KBM-7 (cell line): ENCODE results near the gene ZNF740.
"Not testable (repeated sequence)": the region's sequence is repeated elsewhere in the genome, so short reads cannot be mapped to it uniquely, and the experiment has no call there.

ENCODE experiments used
- DNase-seq: peaks from one replicate; pipeline ENCODE4 v3.0.0-alpha.2; 2015
- in situ Hi-C: fragments of 300-500 bp; cut with MboI; formaldehyde crosslinking; loops from 2 replicates; pipeline ENCODE4 v1.14.3; 2020; ENCODE audit warnings: low sequenced_read_pairs, low pct_unique_long_range_greater_than_20kb, mixed read lengths

ZNF740 gene, protein sequence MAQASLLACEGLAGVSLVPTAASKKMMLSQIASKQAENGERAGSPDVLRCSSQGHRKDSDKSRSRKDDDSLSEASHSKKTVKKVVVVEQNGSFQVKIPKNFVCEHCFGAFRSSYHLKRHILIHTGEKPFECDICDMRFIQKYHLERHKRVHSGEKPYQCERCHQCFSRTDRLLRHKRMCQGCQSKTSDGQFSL

DNA sequence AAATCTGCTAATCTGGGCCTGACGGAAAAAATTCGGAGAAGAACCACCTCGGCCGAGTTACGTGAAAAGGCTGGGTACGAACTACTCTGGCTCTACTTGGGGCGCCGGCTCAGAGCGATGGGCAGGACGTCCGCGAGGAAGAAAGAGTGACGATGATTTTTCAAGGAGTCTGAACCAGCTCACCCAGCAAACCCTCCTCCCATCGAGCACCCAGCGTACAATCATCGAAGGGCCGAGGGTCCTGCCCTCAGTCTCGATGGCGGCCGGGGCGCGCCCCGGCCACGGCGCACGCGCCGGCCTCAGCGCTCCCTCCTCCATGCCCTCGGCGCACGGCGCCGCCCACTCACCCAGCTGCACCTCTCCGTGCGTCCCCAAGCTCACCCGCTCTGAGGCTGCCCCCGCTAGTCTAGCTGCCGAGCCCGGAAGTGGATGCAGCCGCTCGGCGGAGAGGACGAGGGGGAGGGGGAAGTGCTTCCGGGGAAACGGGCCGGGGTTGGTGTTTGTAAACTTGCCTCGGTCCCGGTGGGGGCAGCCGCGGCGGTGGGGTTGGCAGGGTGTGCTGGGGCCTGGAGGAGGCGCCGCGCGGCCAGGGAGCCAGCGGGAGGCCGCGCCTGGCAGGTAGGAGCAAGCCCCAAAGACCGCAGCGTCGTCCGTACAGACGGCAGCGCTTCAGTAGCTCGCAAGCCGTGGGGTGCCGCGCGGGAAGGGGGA lies at the start of gene ZNF740, which contains the start of gene CSAD:
TSS of gene ZNF740 (plus strand) at position 503 of the 711 bp plus-strand sequence. CDS start 1,262 bp downstream, outside the sequence.
TSS of gene CSAD (minus strand) at position 706 of the 711 bp plus-strand sequence. CDS start 7,455 bp downstream, outside the sequence.
- in situ Hi-C loops = no loop called here
- peak; percentile 96 for DNase-seq

DNA sequence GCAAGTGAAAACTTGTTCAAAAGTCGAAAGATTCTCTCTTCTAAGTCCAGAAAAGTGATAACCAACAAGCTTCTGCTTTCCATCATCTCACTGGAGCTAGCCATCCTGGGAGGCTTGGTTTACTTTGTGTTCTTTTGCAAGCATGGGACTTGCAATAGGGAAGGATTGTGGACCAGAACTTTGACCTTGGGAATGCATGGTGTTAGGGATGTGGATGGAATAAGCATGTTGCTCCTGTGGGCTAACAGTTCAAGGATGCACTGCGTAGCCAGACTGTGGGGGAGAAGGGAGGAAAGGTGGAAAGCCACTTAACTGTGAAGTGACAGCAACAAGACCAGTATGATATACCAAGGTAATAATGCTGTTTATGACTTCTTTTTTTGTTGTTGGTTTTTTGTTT lies 48.7 kb upstream of the ZNF740 start:
- in situ Hi-C loops = no loop called here

DNA sequence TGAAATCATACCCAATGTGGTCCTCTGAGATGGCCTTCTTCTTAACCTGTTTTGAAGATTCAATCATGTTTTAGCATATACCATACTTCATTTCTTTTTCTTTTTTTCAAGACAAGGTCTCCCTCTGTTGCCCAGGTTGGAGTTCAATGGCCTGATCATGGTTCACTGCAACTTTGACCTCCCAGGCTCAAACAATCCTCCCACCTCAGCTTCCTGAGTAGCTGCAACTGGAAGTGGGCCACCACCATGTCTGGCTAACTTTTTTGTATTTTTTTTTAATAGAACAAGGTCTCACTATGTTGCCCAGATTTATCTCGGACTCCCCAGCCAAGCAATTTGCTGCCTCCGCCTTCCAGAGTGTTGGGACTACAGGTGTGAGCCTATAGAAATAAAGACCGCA lies 46.8 kb upstream of the ZNF740 start:
- in situ Hi-C loops = no loop called here
- DNase-seq = no peak

More for the DNA sequence above, 48.7 kb upstream of the ZNF740 start:
- no peak for DNase-seq

DNA sequence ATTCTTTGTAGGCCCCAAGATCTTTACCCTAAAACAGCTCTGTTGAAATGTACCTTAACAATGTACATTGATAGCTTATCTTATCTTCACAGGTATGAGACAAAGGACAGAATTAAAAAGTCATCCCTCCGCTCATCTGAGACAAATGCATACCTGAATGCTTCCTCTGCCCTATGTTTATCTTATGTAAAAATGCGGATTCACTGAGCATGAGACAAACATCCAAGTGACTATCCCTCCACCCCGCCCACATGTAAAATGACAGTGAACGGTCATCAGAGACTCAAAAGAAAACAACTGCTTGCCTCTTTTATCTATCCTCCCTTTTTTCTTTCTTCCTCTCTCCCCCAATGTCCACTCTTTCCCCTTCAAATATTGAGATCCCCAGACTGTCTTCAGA lies 37.2 kb upstream of the ZNF740 start:
- no peak for DNase-seq
- in situ Hi-C loops = no loop called here

DNA sequence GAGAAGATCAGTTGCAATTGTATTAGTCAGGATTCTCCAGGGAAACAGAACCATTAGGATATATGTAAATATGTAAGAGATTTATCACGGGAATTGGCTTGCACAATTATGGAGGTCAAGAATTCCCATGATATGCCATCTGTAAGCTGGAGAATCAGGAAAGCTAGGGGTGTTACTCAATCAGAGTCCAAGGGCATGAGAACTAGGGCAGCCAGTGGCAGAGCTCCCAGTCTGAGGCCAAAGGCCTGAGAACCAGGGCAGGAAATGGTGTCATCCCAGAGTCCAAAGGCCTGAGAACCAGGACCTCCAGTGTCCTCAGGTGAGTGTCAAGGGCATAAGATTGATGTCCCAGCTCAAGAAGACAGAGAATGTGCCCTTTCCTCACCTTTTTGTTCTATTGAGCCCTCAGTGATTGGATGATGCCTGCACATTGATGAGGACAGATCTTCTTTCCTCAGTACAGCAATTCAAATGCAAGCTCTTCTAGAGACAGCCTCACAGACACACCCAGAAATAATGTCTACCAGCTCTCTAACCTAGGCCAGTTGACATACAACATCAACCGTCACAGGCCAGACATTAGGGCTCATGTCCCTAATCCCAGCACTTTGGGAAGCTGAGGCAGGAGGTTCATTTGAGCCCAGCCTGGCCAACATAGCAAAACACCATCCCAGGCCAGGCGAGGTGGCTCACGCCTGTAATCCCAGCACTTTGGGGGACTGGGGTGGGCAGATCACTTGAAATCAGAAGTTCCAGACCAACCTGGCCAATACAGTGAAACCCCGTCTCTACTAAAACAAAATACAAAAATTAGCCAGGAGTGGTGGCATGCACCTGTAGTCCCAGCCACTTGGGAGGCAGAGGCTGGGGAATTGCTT lies 34.9 kb upstream of the ZNF740 start:
- in situ Hi-C loops = no loop called here
- no peak for DNase-seq

DNA sequence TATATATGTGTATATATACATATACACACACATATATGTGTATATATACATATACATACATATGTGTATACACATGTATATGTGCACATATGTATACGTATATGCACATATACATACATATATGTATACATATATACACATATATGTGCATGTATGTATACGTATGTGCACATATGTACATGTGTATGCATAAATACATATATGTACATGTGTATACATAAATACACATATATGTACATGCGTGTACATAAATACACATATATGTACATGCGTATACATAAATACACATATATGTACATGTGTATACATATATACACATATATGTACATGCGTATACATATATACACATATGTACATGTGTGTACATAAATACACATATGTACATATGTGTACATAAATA lies 33.3 kb upstream of the ZNF740 start:
- in situ Hi-C loops = no loop called here

DNA sequence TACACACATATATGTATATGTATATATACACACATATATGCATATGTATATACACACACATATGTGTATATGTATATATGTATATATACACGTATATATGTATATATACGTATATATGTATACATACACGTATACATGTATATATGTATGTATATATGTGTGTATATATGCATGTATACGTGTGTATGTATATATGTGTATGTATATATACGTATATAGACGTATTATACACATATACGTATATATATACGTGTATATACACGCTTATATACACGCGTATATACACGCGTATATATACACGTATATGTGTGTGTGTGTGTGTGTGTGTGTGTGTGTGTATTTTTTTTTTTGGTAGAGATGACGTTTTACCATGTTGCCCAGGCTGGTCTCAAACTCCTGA lies 32.9 kb upstream of the ZNF740 start:
- in situ Hi-C loops = no loop called here
- DNase-seq = no peak

More for the DNA sequence above, 33.3 kb upstream of the ZNF740 start:
- no peak for DNase-seq

DNA sequence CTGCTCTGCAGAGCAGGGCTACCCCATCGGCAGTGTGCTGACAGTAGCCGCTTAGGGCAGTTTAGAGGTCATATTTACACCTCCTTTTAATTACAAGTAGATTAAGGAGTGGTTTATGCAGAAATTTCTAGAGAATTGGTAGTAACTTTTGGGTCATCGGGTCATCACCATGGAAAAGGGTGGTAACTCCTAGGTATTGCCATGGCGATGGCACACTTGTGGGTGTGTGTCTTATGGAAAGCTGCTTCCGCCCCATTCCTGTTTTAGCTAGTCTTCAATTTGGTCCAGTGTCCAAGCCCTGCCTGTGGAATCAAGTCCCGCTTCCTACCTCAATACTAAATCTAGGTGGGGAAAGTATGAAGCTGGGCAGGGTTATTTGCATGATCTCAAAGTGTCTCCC lies 29.5 kb upstream of the ZNF740 start:
- in situ Hi-C loops = no loop called here
- no peak for DNase-seq

DNA sequence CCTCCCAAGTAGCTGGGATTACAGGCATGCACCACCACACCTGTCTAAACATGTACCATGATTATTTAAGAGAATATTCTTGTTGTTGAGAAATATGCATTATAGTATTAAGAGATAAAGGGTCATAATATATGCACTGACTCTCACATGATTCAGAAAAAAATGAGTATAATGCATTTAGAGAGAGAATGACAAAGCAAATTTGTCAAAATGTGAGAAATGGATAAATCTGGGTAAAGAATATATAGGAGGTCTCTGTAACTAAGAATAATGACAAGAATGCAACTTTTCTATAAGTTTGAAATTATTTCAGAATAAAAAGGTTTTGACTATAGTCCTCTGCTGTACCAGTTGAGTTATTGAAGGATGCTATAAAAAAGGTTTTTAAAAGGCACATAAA lies 28.1 kb upstream of the ZNF740 start:
- DNase-seq = no peak
- in situ Hi-C loops = no loop called here

DNA sequence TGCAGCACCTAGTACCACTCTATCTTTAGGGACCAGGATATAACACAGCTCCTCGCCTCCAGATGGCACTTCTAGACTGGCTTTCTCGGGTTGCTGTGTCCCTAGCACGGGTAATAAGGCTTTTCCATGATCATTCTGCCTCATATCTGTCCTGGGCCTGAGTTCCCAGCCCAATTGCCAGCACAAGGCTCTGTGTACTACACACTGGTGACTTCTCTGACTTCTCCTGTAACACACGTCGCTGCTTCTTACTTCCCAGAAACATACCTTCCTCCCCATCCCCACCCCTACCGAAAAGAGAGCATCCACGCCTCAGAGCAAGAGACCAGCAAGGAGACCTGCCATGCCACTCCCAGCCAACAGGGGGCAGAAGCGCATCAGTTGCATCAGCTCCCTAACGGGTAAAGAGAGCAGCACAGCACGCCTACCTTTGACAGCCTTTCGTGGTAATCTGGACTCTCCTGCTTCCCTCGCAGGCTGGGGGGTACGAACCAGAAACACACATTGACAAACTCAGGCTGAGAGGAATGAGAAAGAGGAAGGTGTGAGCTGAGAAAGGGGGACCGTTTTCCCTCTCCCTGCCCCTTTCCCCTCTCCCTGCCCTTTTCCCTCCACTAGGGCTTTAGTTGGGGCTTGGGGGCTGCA lies 21.2 kb upstream of the ZNF740 start:
- in situ Hi-C loops = no loop called here
- DNase-seq = peak; percentile 93

DNA sequence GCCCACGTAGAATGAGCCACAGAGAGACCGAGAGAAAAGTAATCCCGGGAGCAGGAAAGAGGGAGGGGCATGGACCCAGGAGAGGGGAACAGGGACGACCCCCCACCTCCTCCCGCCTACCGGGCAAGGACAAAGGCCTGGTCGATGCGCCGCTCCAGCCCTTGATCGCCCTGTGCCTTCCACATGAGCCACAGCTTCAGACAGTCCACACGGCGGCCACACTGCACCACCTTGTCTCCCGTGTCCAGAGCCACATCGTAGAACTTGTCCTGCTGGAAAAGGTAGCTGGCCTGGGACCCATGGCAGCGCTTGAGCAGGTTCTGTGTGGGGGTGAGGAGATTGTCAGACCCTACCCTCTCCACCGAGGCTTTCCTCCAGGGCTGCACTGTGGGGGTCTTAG lies 20.5 kb upstream of the ZNF740 start:
- in situ Hi-C loops = no loop called here
- DNase-seq = no peak

DNA sequence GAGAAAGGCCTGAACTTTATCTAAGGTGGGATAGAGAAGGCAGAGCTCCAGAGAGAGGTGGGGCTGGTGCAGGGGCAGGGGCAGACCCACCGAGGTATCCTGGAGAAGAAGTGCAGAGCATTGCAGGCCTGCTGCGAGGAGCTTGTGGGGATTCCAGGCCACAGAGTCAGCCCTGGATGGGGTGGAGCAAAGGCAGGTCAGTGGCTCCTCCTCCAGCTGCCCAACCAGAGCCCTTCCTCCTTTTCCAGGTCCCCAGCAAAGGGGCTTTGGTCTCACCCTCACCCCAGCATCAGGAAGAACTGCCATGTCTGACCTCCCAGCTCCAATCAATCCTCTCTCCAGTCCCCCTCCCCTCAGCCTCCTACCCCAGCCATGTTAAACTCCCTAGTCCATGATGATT lies 19.8 kb upstream of the ZNF740 start:
- no peak for DNase-seq
- in situ Hi-C loops = no loop called here

DNA sequence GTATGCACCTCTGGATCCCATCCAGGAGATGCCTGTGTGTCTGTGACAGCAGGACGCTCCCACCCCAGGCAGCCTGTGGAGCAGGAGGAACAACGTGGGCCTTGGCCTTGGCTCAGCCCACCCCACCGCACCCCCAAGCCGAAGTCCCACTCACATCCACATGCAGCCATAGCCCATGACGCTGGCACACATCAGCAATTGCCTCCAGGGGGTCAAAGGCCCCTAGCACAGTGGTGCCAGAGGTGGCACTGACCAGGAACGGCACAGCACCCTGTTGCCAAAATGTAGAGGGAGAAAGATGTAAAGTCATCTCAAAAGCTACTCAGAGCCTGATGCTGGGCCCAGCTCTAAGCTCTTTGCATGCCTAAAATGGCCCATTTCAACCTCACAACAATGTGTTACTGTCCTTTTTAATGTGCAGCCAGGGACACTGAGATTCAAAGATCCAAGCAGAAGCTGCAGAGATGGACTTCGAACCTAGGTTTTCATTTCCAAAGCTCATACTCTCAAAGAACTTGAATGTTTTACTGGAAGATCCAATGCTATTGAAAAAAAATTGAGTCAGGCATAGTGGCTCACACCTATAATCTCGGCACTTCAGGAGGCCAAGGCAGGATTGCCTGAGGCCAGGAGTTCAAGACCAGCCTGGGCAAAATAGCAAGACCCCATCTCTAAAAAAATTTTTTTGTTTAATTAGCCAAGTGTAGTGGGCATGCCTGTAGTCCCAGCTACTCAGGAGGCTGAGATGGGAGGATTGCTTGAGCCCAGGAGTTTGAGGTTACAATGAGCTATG lies 19.2 kb upstream of the ZNF740 start:
- in situ Hi-C loops = no loop called here

DNA sequence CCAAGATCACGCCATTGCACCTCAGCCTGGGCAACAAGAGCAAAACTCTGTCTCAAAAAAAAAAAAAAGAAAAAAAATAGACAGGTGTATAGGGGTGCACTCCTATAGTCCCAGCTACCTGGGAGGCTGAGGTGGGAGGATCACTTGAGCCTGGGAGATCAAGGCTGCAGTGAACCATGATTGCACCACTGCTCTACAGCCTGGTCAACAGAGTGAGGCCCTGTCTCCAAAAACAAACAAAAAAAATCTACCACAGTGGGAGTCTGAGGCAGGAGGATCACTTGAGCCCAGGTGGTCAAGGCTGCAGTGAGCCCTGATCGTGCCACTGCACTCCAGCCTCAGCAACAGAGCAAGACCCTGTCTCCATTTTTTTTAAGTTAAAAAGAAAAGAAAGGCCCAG lies 17.5 kb upstream of the ZNF740 start:
- DNase-seq, in situ Hi-C loops: not testable (repeated sequence)

More for the DNA sequence above, 19.2 kb upstream of the ZNF740 start:
- DNase-seq = no peak

DNA sequence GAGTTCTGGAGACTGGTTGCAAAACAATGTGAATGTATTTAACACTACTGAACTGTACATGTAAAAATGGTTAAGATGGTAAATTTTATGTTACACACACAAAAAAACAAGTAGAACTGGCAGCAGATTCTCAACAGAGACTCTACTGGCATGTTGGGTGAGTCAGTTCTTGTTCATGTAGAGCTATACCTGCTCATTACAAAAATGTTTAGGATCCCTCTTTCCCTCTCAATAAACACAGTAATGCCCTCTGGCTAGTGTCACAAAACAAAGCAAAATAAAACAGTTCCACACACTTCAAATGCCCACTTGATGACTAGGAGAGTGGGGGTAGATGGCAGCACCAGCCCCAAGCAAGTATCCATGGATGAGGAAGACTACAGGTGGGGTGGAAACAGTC lies 13.7 kb upstream of the ZNF740 start:
- no peak for DNase-seq
- in situ Hi-C loops = no loop called here

DNA sequence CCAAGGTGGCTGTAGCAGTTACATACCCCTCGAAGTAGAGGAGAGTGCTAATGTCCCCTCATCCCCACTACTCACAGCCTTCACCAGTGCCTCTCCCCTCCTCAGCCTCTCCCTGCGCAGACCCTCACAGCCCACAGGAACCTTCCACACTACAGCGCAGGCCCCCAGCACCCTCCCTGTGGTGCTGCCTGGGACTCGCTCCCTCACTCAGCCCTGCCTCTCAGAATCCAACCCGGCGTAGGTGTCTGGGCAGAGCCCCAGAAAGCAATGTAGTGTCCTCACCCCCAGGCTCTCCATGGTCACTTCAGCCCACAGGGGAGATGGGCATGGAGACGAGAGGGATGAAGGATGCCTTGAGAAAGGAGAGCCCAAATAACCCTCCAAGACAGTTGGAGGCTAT lies 10.9 kb upstream of the ZNF740 start:
- DNase-seq = no peak
- in situ Hi-C loops = no loop called here

DNA sequence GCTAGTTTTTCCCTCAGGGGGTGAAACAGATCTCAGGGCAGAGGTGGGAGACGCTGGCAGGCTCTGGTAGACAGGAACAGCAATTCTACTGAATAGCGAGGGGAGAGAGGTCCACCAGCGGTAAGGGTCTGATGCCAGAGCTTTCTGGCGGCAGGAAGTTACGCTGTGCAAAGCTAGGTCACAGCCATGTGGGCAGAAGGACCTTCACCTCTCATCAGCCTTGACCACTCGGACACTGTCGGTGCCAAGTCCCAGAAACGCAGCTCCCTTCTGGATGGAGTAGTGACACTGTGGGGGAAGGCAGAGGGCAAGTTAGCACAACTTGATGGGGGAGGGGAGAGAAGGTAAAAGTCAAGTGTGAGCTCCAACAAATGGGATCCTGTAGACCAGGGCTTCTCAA lies 10.3 kb upstream of the ZNF740 start:
- DNase-seq = no peak
- in situ Hi-C loops = no loop called here

DNA sequence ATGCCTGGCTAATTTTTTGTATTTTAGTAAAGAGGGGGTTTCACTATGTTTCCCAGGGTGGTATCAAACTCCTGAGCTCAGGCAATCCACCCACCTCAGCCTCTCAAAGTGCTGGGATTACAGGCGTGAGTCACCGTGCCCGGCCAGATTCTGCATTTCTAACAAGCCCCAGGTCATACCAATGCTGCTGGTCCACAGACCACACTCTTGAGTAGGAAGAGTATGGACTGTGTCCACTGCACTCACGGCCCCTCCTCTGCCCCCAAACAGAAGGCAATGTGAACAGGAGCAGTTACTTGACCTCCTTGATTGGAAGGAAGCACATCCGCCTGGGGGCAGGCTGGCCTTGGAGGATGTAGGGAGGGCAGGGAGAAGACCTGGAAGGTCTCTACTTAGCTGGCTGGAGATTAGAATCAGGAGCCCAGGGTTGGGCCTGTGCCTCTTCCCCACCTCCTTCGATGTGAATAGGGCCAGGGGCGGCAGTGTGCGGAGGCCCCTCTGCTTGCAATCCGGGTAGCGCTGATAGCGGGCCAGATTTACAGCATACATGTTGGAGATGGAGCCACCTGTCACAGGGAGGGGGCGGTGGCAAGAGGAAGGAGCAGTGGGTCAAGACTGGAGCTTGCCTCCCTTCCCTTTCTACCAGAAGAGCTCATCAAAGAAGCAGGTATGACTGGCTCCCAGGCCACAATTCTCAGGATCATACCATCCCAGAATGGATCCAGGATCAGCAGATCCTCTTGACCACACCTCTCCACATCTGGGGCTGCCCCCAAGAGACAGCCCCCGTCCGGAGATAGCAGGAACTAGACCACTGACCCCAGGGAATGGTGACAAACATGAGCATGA lies 9.4 kb upstream of the ZNF740 start:
- in situ Hi-C loops = no loop called here
- no peak for DNase-seq
